ENCODE data around the gene SMIM33.

- TF ChIP-seq ZNF678 (CRISPR knock-in tag; IDR thresholded peaks at IDR 0.05) (no peak), POLR2A (IDR thresholded peaks at IDR 0.05; ENCODE audit: insufficient read depth in 1 of 2, low read depth in 2 of 2, low read length in 2 of 2) (no peak), NR3C1 (CRISPR knock-in tag; IDR thresholded peaks at IDR 0.05) (no peak)
- TF ChIP-seq, protein P1, sequence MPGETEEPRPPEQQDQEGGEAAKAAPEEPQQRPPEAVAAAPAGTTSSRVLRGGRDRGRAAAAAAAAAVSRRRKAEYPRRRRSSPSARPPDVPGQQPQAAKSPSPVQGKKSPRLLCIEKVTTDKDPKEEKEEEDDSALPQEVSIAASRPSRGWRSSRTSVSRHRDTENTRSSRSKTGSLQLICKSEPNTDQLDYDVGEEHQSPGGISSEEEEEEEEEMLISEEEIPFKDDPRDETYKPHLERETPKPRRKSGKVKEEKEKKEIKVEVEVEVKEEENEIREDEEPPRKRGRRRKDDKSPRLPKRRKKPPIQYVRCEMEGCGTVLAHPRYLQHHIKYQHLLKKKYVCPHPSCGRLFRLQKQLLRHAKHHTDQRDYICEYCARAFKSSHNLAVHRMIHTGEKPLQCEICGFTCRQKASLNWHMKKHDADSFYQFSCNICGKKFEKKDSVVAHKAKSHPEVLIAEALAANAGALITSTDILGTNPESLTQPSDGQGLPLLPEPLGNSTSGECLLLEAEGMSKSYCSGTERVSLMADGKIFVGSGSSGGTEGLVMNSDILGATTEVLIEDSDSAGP (CRISPR knock-in tag; IDR thresholded peaks at IDR 0.05; ENCODE audit: borderline replicate concordance), result no peak
Measured at GRCh38 chr5:139512786-139513390, 42.1 kb downstream of the SMIM33 start.

All from HepG2 (cell line).